HG03196 (cell line): ENCODE data around the gene PKNOX2.

Experiments used
- ATAC-seq: cut with Tn5 transposase; IDR thresholded peaks from one replicate; pipeline ENCODE4 v1.9.1; 2021; ENCODE audit not compliant: unreplicated experiment

The PKNOX2 gene

DNA sequence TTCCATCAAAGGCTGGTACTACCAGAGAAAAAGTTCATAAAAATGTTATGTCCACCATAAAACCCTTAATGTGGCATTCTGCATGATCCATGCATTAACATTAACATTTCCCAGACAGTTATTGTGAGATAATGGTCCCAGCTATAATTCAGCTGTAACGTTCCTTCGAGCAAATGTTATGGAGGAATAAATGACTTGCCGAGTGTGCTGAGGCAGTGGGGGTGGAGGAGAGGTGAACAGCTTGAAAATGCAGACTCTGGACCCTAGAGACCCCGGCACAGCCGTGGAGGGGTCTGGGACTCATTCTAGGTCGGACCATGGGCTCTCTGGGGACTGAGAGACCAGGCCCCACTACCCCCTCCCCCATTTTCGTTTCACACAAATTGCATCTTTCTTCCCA lies 141.9 kb downstream of the PKNOX2 start:
- ATAC-seq: no peak

DNA sequence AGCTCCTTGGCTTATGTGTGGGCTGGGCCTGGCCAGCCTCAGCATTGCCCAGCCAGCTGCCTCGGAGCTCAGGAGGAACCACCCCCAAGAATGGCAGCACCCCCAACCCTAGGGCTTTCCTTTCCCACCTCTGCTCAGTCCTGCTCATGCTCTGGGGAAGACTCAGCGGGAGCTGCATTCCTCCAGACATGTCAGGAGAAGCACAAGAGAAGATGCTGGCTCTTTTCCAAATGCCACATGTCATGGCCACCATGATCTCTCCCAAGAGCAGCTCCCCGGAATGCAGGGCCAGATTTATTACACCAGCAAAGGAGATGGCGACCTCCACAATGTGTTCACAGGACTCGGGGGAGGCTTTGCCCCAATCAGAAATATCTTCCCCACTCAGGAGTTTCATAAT lies 143.7 kb downstream of the PKNOX2 start:
- ATAC-seq: no peak

DNA sequence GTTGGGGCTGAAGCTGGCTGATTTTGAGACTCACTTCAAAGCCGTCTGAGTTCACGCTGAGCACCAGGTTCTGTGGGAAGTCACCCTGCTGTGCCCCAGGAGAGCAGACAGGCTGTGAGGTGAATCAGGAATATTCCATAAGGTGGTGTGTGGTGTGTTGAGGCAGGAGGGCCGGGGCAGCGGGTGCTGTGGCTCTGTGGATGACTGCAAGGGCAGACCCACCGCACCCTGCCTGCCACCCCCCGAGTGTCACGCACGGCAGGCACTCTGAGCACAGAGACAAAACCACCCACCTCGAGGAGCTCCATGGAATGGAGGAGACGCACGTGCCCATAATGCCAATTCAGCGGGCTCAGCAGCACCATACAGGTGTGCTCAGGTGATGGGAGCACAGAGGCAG lies 147.8 kb downstream of the PKNOX2 start:
- ATAC-seq: no peak

DNA sequence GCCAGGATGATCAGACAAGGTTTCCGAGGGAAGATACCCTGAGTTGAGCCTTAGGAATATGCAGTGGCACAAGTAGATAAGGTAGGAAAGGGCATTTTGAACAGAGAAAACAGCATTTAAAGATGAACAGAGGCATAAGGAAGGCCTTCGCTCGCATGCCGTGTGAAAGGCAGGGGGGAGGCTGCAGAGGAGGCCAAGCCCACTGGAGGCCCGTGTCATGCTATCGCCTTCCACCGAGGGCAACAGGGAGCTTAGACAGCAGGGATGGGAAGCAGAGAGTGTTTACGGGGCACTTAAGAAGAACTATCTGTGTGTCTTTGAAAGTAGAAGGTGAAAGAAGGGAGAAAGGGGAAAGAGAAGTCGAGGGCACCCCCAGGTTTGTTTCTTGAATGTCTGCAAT lies 148.3 kb downstream of the PKNOX2 start:
- ATAC-seq: no peak

DNA sequence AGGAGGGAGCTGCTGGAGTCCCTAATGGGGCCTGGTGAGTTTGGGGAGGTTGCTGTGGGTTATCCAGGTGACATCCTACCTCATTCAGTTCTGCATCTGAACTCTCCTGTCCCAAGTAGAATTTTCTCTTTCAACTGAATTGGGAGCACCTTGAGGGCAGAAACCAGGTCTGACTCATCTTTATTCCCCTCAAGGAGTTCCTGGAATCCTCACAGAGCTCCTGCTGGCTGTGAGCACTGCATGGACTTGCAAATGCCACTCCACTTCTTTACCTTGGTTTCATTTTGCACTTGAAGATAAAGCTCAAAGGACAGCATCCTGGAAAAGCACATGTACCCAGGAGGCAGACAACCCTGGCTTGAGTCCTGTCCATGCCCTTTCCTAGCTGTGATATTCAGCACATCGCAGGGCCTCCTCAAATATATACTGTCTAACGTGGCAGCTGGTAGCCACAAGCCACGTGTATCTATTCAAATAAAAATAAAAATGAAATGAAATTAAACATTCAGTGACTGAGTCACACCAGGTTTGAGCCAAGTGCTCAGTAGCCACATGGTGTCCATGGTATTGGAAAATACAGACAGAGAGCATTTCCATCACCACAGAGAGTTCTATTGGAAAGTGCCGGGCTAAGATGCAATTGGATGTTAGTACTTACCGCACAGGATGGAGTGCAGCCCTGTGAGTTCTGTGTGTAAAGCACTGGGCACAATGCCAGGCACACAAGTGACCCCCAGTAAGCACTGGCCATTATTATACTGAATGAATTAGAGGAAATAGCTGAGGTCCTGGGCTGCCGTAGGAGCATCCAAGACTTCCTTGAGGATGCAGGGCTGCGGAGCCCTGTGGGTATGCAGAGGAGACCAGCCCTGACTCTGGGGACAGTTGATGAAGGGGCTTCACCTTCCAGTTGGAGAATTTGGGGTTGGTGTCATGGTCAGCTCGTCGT lies 149.0 kb downstream of the PKNOX2 start:
- ATAC-seq: no peak

DNA sequence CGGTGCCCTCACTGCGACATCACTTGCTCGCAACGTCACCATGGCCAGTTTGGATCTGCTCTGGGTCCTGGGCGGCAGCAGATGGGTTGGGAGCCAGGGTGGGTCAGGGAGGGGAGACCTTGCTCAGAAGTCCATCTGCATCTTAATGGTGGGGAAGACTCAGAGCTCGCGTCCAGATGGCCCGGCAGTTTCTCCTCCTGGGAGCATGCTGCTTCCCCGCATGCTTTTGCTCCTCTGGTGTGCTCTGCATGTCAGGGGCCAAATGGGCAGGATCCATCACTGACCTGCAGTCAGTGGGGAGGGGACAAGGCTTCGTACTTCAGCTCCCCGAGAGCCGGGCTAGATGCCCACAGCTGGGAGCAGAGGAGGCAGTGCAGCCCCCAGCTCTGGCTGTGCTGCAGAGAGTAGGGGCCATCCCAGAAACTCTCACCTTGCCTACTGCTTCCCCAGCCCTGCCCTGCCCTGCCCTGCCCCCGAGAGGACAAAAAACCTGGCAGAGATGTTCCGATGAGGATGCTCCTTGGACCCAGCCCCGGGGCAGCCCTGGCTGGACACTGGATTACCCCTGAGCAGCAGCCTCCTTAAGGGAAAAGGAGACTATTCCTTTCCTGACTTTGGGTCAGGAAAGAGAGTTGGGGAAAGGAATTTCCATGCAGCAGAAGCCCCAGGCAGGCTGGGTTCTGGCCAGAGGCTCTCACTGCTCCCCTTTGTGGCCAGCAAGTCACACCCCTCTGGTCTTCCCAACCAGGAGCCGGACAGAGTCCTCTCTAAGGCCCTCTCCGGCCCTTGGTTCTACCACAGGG lies 149.9 kb downstream of the PKNOX2 start:
- ATAC-seq: no peak

DNA sequence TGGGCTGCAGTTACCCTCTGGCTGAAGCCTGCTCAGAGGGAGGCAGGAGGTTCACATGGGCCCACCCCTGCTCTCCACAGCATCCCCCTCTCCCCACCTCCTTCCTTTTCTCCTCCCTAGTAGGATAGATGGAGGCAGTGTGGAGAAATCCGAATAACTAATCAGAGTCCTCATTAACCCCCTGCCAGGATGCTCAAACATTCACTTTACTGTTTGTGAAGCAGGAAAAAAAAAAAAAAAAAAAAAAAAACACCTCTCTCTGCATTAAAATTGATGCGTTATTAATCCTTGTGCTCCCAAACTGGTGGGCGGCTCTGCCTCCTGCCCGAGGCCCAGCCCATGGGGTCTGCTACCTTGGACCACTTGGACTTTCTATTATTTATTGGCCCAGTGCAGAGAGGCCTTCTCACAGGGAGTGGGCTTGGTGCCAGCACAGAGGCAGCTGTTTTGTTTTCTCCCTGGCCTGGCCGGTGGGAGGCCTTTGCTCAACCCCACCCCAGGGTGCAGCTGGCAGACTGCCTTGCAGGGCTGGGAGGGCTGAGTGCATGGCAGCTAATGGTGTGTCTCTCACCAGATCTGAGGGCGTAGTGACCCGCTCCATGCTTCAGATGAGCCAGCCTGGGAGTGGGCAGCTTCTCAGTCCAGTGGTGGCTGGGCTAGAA lies 150.7 kb downstream of the PKNOX2 start:
- ATAC-seq: no peak

DNA sequence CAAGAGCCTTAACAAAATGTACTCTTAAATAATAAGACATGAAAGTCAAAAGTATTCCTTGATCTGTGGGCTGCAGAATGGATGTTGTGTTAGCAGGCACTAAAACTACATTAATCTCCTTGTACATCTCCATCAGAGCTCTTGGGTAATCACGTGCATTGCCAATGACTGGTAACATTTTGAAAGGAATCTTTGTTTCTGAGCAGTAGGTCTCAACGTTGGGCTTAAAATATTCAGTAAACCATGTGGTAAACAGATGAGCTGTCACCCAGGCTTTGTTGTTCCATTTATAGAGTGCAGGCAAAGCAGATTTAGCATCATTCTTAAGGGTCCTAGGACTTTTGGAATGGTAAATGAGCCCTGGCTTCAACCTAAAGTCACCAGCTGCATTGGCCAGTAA lies 152.9 kb downstream of the PKNOX2 start:
- ATAC-seq: no peak

DNA sequence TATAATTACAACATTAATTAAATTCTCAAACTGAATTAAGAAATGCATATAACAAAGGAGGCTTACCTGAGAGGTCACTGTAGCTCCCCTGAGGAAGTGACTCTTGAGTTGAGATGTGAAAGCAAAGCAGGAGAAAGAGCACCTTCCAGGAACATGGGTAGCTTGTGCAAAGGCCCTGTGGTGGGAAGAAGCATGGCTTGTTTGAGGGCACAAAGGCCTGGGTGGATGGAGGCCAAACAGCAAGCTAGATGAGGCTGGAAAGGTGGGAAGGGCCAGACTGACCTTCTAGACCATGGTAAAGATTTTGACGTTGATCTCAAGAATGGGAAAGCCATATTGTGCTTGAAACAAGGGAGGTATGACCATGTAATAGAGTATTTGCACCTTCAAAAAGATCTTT lies 155.1 kb downstream of the PKNOX2 start:
- ATAC-seq: no peak

DNA sequence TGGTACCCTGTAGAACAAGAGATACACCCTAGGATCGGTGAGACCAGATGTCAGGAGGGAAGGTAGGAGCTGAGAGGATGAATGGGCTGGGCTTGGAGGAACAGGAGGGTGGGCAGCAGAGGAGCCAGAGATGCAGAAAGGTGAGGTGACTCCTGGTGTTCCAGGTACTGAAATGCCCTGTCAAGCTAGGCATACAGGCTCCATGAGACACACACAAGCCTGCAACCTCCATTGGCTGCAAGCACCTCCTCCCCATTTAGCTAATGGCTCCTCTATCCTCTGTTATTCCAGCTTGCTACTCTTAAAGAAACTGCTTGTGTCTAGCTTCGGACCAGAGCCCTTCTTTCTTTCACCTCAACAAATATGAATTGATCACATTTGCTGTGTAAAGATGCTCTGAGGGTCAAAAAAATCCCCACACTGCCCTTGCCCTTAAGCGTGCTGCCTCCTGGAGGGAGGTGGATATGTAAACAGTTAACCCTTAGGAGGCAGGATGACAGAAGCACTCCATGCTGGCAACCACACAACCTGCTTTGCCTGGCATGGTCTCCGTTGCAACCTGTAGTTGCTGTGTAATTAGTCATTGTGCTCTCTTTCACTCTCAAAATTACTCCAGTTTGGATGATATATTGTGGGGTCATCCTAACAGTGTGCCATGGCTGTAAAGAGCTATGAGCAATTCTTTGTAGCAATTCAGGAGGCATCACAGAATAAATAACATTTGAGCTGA lies 156.0 kb downstream of the PKNOX2 start:
- no peak for ATAC-seq

DNA sequence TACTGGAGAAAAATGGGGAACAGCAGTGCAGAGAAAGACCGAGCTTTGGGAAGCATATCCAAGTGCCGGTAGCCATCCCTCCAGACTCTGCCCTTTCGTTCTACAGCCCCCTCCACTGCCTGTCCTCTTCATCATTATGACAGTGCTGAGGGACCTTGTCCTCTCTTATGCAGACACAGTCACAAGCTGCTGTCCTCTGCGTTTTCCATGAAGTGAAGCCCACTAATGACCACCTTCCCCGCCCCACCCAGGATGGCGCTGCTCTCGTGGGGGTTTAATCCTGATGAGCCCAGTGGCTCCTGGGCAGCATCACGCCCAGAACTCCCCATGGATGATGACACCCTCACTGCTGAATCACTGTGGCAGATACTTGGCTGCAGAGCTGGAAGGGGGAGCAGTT lies 157.7 kb downstream of the PKNOX2 start:
- no peak for ATAC-seq

DNA sequence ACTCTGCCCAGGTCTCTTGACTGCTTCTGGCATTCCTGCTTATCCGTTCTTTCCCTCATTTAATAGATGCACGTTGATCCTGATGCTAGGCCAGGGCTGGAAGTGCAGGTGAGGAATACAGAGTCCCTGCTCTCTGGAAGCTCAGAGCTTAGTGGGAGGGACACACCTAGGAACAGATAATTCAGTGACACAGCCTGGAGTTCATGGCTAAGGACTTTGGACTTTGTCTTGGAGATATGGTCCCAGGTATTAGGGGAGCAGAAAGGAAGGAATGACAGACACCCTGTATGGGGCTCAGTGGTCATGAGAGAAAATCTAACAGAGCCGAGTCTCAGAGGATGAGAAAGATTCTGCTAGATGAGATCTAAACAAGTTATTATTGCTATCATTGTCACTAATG lies 160.6 kb downstream of the PKNOX2 start:
- ATAC-seq: no peak

DNA sequence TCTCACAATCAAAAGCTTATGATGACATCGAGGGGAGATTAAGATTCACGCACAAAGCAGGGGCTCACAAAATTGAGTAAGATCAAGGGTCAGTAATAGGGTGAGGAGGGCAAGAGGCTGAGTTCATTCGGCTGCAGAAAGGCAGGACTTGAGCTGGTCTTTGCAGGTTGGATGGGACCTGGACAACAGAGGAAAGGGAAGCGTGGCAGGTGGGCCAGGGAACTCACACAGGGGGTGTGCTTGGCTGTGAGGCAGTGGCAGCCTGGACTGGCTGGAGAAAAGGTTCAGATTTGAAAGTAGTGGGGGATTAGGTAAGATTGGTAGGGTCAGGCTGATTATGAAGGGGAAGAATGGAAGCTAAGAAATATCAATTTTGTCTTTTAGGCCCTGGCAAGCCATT lies 161.6 kb downstream of the PKNOX2 start:
- ATAC-seq: no peak

DNA sequence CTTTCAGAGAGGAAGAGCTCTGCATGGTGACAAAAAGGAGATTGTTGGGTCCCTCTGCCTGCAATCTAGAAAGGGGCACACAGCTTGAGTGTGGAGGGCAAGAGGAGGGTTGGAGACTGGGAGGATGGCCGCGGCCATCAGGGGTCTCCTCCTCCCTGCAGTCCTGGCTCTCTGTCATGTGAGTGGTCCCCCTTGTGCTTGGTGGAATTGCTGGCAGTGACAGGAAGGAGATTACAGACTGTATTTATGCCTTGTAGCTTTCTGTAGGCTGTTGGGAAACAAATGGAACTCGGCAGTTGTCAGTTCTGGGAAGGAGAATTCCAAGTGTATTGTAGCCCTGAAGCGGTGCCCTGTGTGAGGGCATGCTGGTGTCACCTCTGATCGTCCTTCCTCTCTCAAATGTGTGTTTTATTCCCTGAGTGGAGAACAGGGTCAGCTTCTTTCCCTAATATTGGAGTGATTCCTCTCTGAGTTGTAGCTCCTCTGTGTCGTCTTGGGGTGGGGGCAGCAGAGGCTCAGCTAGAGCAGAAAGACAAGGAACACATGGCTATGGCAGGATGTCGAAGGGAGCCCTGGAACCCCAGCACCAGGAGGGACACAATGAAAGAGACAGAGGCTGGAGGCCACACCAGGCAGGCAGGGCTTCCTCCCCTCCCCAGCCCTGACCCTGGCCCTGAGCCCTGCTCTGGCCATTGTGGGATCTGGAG lies 163.1 kb downstream of the PKNOX2 start:
- no peak for ATAC-seq

DNA sequence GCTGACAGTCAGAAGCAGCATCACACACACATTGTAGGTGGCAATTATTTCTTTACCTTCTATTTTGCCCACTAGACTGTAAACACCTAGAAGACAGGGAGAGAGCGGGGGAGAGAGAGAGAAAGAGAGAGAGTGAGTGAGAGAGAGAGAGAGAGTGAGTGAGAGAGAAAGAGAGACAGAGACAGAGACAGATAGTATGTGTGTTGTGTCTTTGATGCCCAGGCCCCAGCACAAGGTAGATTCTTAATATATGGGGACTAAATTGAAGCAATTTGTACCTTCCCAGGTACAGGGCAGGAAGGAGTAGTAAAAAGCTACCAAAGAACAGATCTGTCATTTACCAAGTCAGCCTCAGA lies 163.7 kb downstream of the PKNOX2 start:
- ATAC-seq: no peak

DNA sequence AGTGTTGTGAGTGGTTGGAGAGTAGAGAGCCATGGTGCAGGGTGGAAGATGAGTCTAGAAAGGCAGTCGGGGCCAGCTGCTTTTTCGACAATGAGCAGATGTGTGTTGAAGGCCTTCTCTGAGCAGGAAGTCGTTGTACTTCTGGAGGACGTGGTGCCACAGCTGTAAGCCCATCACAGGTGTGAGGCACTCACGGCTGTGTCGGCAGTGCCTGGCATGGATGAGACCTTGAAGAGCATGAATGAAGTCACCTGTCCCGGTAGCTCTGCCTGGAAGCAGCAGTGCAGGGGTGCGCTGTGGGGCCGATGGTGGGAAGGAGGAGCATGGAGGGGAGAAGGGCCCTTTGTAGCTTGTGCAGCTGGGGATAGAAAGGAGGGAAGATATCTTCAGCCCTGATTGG lies 165.2 kb downstream of the PKNOX2 start:
- no peak for ATAC-seq

DNA sequence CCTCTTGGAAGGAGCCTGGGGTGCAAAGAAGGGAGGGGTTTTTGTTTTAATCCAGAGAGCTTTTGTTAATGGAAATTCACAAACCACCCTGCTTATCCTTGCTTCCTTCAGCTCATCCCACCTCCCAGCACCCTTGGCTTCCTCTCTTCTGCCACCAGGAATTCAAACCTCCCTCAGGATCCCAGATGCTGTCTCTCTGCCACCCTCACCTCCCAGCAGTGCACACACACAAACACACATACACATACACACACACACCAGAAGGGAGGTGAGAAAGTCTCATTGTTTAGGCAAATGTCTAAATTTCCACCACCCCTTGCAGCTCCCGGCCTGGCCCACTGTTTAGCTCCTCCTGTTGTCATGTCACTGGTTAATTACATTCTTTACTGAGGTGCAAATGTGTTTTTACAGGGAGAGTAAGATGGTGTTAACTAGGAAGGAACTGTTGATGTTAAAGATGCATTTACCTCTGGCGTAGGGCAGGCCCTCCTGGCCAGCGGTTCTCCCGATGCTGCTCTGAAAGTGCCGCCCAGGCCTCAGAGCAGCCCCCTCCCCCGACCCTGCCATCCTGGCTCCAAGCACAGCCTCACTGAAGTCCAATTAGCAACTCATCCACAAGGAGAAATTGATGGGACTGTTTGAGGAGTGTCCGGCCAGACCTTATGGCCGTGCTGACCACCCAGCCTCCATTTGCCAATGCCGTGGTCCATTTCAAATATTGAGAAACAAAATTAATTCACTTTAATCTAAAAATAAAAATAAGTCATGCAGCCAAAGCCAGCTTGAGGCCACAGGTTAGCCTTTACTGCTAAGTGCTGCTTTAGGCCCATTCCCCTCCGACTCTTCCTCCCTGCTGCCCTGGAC lies 166.1 kb downstream of the PKNOX2 start:
- no peak for ATAC-seq

DNA sequence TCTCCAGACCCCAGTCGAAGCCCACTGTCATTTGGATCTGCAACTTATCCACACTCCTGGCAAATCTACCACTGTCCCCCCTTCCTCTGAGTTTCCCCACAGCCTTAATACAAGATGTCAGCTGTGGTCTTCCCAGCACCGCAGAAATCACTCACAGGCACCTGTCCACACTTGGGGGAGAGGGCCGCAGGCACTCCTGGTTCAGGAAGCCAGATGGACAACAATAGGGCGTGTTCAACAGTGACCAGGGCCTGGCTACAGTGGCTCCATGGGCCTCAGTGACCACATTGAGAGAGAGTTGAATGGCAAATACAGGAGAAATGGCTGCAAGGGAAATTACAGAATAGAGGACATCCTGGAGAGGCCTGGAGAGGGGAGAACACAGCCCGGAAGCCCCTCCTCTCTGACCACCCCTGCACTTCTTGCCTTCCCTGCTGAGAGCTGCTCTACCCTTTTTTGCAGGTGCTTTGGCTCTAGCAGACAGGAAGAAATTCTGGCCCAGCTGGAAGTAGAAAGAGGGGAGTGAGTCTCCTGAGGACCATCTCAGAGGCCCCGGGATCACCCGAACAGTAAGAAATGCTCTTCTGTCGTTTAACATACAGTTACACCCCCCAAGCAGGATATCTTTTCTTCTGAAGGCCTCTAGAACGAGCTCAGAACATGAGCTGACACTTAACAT lies 166.9 kb downstream of the PKNOX2 start:
- ATAC-seq: no peak

DNA sequence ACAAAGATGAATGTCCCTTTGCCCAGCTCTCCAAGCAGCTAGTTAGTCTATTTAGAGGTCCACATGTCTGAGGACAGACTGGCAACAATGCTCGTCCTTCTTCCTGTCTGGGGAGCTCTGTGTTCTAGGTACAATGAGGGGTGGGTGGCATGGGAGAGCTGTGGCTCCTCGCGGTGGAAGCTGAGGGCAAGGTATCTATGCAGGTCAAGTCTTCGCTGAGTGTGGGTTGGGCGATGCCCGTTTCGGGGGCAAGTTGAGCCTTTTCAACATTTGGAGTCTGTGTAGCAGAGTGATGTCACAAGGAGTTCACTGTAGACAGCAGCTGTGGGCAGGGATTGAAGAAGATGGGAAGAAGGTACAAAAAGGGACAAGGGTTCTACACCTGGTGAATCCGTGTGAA lies 168.3 kb downstream of the PKNOX2 start:
- no peak for ATAC-seq
